Mesenchymal stem cell (in vitro differentiated cells and primary cell): ENCODE results near the gene TMPRSS13.

Experiments used
- DNase-seq: peaks from one replicate; pipeline ENCODE4 v3.0.0-alpha.2; 2013
- H2AFZ ChIP-seq: one replicate; pipeline ENCODE4 v1.6.1; 2013; ENCODE audit warnings: low read depth, mild to moderate bottlenecking, control low read depth, inconsistent platforms, low read length, moderate library complexity
- H2AK5ac ChIP-seq: 2 replicates; pipeline ENCODE4 v1.6.1; 2013; ENCODE audit warnings: low read length, moderate library complexity, mild to moderate bottlenecking, inconsistent platforms; ENCODE audit not compliant: severe bottlenecking
- H2BK120ac ChIP-seq: one replicate; pipeline ENCODE4 v1.6.1; 2013; ENCODE audit warnings: low read depth, mild to moderate bottlenecking, inconsistent platforms, low read length, moderate library complexity
- H2BK12ac ChIP-seq, 2 experiments: one replicate each; pipeline ENCODE4 v1.6.1; 2013; ENCODE audit warnings: inconsistent platforms in 2 of 2, low read length in 2 of 2, mild to moderate bottlenecking in 2 of 2, moderate library complexity in 2 of 2, control low read depth in 1 of 2
- H2BK15ac ChIP-seq: one replicate; pipeline ENCODE4 v1.6.1; 2013; ENCODE audit warnings: mild to moderate bottlenecking, low read depth, inconsistent platforms; ENCODE audit not compliant: poor library complexity, severe bottlenecking
- H2BK5ac ChIP-seq: 2 replicates; pipeline ENCODE4 v1.6.1; 2013; ENCODE audit warnings: low read depth, mild to moderate bottlenecking, low read length, control low read depth, inconsistent platforms; ENCODE audit not compliant: poor library complexity, severe bottlenecking
- H3K14ac ChIP-seq, 2 experiments: one replicate each; pipeline ENCODE4 v1.6.1; 2013; ENCODE audit warnings: inconsistent platforms in 2 of 2, low read length in 2 of 2, control low read depth in 1 of 2, mild to moderate bottlenecking in 1 of 2, moderate library complexity in 1 of 2
- H3K18ac ChIP-seq, 2 experiments: one replicate each; pipeline ENCODE4 v1.6.1; 2013; ENCODE audit warnings: inconsistent platforms in 2 of 2, low read length in 2 of 2, control low read depth in 1 of 2, low read depth in 1 of 2, mild to moderate bottlenecking in 1 of 2
- H3K23ac ChIP-seq, 2 experiments: one replicate each; pipeline ENCODE4 v1.6.1; 2013; ENCODE audit warnings: inconsistent platforms in 2 of 2, low read length in 2 of 2, mild to moderate bottlenecking in 2 of 2, moderate library complexity in 2 of 2, control low read depth in 1 of 2
- H3K27ac ChIP-seq: 2 replicates; pipeline ENCODE4 v1.5.1; 2013; ENCODE audit warnings: mild to moderate bottlenecking, moderate library complexity, low read length, control low read depth, inconsistent platforms; ENCODE audit not compliant: poor library complexity, severe bottlenecking
- H3K27me3 ChIP-seq, 2 experiments: 2 replicates each; pipeline versions ENCODE4 v1.6.1 to v1.7.0; 2013; ENCODE audit warnings: low read length in 2 of 2, mild to moderate bottlenecking in 2 of 2, moderate library complexity in 2 of 2, control low read depth in 1 of 2, inconsistent platforms in 1 of 2; ENCODE audit not compliant: control insufficient read depth in 1 of 2, insufficient read depth in 1 of 2
- H3K36me3 ChIP-seq, 2 experiments: 2 replicates each; pipeline versions ENCODE4 v1.6.1 to v1.7.0; 2013; ENCODE audit warnings: low read length in 2 of 2, control low read depth in 1 of 2, inconsistent platforms in 1 of 2, low read depth in 1 of 2, mild to moderate bottlenecking in 1 of 2; ENCODE audit not compliant: insufficient read depth in 2 of 2, control insufficient read depth in 1 of 2
- H3K4ac ChIP-seq, 2 experiments: one replicate each; pipeline ENCODE4 v1.6.1; 2013; ENCODE audit warnings: inconsistent platforms in 2 of 2, low read length in 2 of 2, mild to moderate bottlenecking in 2 of 2, moderate library complexity in 2 of 2, control low read depth in 1 of 2, low read depth in 1 of 2
- H3K4me1 ChIP-seq: 2 replicates; pipeline ENCODE4 v1.6.1; 2013; ENCODE audit warnings: low read depth, low read length, control low read depth; ENCODE audit not compliant: control insufficient read depth, insufficient read depth
- H3K4me2 ChIP-seq: 2 replicates; pipeline ENCODE4 v1.6.1; 2013; ENCODE audit warnings: low read length, mild to moderate bottlenecking, inconsistent platforms; ENCODE audit not compliant: poor library complexity, severe bottlenecking
- H3K4me3 ChIP-seq, 2 experiments: 2 replicates each; pipeline versions ENCODE4 v1.5.1 to v1.7.0; 2013; ENCODE audit warnings: low read length in 2 of 2, mild to moderate bottlenecking in 2 of 2, control low read depth in 1 of 2, low read depth in 1 of 2; ENCODE audit not compliant: insufficient read depth in 1 of 2
- H3K79me1 ChIP-seq: replicated peaks from 2 replicates; pipeline ENCODE4 v1.6.1; 2013; ENCODE audit warnings: mild to moderate bottlenecking, control low read depth, low read length, inconsistent platforms; ENCODE audit not compliant: poor library complexity, severe bottlenecking
- H3K9ac ChIP-seq: 2 replicates; pipeline ENCODE4 v1.7.0; 2013; ENCODE audit warnings: mild to moderate bottlenecking, low read length, moderate library complexity
- H3K9me3 ChIP-seq: 2 replicates; pipeline ENCODE4 v1.7.0; 2013; ENCODE audit warnings: mild to moderate bottlenecking, low read length; ENCODE audit not compliant: control insufficient read depth
- H4K8ac ChIP-seq: one replicate; pipeline ENCODE4 v1.6.1; 2013; ENCODE audit warnings: inconsistent platforms, mild to moderate bottlenecking, low read length, moderate library complexity
- H4K91ac ChIP-seq: one replicate; pipeline ENCODE4 v1.6.1; 2013; ENCODE audit warnings: mild to moderate bottlenecking, low read length, inconsistent platforms
- WGBS: methylation state at CpG from one replicate; pipeline ENCODE4 v1.1.7; 2013; ENCODE audit warnings: mixed read lengths; 5-methylcytosine and 5-hydroxymethylcytosine counted together

TMPRSS13 gene

DNA sequence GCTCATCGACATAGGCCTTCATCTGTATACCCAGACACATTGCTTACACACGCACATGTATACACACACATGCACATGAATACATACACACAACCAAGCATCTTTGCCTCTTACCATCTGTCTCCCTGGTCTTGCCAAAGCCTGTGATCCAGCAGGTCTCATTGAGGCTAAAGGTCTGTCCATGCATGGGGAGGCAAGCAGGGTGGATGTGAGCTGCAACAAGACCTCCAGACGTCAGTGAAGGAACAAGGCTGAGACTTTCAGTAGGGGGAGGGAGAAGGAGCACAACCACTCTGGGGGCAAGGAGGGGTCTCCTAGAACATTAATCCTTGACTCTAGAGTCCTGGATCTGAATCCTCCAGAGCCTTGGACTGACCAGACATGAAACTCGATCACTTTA, 23.7 kb downstream of the TMPRSS13 start:
- H3K9ac ChIP-seq, result no peak overlapping the region
- H3K79me1 ChIP-seq, result no peaks in the 10 kb centered on the region
- no peak overlapping the region for H3K27ac ChIP-seq
- no peaks in the 10 kb centered on the region for H3K36me3 ChIP-seq
- no peak overlapping the region for H2BK120ac ChIP-seq
- peak overlapping the region; percentile 4 to 24 for H3K18ac ChIP-seq
- no peak overlapping the region for H4K8ac ChIP-seq
- no peaks in the 10 kb centered on the region for H3K9me3 ChIP-seq
- H4K91ac ChIP-seq, result peak overlapping the region; percentile 3
- no peak overlapping the region for H3K4me3 ChIP-seq
- H2AFZ ChIP-seq, result no peak overlapping the region
- no peak for DNase-seq
- peaks cover 17% of the 10 kb centered on the region for H3K4me1 ChIP-seq
- H2BK12ac ChIP-seq, result peak overlapping the region; percentile 33 to 71
- H3K4me2 ChIP-seq, result no peak overlapping the region
- H3K23ac ChIP-seq, result no peak overlapping the region
- no peak overlapping the region for H2BK5ac ChIP-seq
- peak overlapping the region in 1 of 2 experiments; percentile 34 for H3K4ac ChIP-seq
- H2BK15ac ChIP-seq, result no peak overlapping the region
- H2AK5ac ChIP-seq, result peak overlapping the region; percentile 1
- peaks cover 0 to 3% of the 10 kb centered on the region in 2 experiments for H3K27me3 ChIP-seq
- H3K14ac ChIP-seq, result no peak overlapping the region
- WGBS, result 89% methylated on average over 4 of the region's 4 CpGs

DNA sequence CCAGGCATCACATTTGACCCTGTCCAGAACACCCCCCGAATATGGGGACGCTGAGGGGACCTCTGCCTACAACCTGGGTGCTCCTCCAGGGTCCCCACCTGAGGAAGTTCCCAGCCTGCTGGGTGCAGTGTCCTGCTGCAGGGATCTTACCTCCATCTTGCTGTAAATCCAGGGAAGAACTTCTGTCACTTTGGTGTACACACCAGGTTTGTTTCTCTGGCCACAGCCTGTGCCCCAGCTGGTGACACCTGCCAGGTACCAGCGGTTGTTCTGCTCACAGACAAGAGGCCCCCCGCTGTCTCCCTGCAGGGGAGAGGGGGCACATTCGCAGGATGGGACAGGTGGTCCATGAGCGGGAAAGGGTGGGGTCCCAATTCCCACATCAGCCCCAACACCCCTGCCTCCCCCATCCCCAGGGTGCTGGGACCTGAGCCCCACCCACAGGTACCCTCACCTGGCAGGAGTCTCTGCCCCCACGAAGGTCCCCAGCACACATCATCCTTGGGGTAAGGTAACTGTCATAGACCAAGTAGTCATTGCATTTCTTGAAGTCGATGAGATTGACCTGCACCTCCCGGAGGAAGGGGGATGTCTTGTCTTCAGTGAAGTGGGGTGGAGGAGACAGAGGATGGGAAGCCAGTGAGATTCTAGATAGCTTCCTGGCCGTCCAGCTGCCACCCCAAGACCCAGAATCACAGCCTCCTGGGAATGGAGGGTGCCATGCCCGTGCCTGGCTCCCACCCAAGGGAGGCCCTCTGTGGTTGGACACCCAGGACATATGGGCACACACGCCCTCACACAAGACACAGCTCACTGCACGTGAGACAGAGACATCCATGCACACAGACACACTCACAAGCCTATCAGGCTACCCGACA, 25.5 kb downstream of the TMPRSS13 start:
- Histone ChIP-seq H3K36me3 (no peaks in the 10 kb centered on the region), H2BK5ac (no peak overlapping the region), H2BK120ac (no peak overlapping the region), H2AFZ (no peak overlapping the region), H2AK5ac (peak overlapping the region; percentile 35), H2BK12ac (peak overlapping the region; percentile 31 to 97), H3K9ac (no peak overlapping the region), H3K23ac (no peak overlapping the region), H4K91ac (peak overlapping the region; percentile 67), H3K9me3 (no peaks in the 10 kb centered on the region), H3K4ac (peak overlapping the region in 1 of 2 experiments; percentile 11), H3K79me1 (no peaks in the 10 kb centered on the region), H2BK15ac (peak overlapping the region; percentile 44), H3K14ac (peak overlapping the region in 1 of 2 experiments; percentile 30), H3K4me3 (no peak overlapping the region), H3K4me2 (no peak overlapping the region), H3K27me3 (peaks cover 6 to 7% of the 10 kb centered on the region in 2 experiments), H3K18ac (peak overlapping the region in 1 of 2 experiments; percentile 75), H3K27ac (no peak overlapping the region), H3K4me1 (peaks cover 16% of the 10 kb centered on the region), H4K8ac (no peak overlapping the region)
- DNase-seq, result no peak
- 87% methylated on average over 11 of the region's 14 CpGs for WGBS

DNA sequence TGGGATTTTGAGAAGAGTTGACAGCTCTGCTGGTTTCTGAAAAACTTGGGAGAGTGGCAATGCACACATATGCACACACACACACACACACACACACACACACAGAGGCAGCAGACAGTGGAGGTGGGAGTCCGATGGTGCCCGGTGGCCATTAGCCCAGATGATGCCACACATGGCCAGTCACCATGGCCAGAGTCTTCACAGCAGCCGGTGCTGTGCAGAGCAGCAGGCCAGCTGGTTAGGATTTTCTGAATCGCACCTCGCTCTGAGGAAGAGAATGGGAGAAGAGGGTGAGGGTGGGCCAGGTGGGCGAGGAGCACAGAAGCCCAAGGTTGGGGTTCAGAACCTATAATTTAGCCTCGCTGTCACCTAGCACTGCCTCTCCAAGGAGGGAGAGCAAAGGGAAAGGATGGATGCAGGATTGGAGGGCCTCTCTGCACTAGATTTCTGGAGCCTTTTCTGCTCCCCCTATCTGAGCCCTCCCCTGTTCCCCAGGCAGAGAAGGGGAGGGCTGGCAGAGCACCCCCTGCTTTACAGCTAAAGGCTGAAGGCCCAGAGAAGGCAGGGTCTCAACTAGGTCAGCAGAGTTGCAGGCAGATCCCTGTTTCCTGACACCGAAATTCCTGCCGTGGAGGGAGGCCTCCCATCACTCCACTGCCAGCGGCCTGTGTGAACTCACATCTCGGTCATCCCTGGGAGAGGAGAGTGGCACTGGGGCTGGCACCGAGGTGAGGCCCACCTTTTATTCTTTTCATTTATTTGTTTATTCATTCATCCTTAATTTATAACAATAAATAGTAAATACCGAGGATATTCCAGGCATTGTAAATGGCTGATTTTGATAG, 27.0 kb downstream of the TMPRSS13 start:
- H3K79me1 ChIP-seq, result no peaks in the 10 kb centered on the region
- H3K4me2 ChIP-seq, result no peak overlapping the region
- H3K14ac ChIP-seq, result no peak overlapping the region
- H3K18ac ChIP-seq, result no peak overlapping the region
- H2AK5ac ChIP-seq, result no peak overlapping the region
- DNase-seq, result no peak
- no peak overlapping the region for H2BK5ac ChIP-seq
- peaks cover 13% of the 10 kb centered on the region for H3K4me1 ChIP-seq
- no peak overlapping the region for H3K4me3 ChIP-seq
- no peak overlapping the region for H2BK12ac ChIP-seq
- no peak overlapping the region for H2BK120ac ChIP-seq
- H3K9ac ChIP-seq, result no peak overlapping the region
- H3K4ac ChIP-seq, result no peak overlapping the region
- H4K8ac ChIP-seq, result no peak overlapping the region
- no peak overlapping the region for H2BK15ac ChIP-seq
- no peak overlapping the region for H3K27ac ChIP-seq
- H3K9me3 ChIP-seq, result no peaks in the 10 kb centered on the region
- H2AFZ ChIP-seq, result no peak overlapping the region
- WGBS, result 93% methylated on average over 12 of the region's 13 CpGs
- H3K36me3 ChIP-seq, result no peaks in the 10 kb centered on the region
- H4K91ac ChIP-seq, result no peak overlapping the region
- H3K27me3 ChIP-seq, result peaks cover 10 to 17% of the 10 kb centered on the region in 2 experiments
- no peak overlapping the region for H3K23ac ChIP-seq

DNA sequence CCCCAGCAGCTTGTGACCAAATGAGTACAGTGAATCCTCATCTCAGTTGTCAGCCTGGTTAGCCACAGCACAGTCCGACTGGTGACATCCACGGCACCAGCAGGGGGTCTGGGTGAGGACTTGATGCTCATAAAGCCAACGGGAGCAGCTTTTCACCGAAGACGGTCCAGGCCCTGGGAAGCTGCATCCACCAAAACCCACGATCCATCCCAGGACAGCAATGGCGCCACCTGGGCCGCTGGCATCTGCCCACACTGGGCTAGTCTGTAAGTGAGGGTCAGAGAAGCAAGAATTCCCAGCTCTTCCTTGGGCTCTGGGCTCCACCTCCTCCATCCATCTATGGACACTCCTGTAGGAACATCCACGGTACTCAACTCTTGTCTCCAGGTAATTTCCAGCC, 27.6 kb downstream of the TMPRSS13 start:
- Histone ChIP-seq H3K27me3 (peaks cover 16 to 17% of the 10 kb centered on the region in 2 experiments), H3K23ac (no peak overlapping the region), H3K4me3 (no peak overlapping the region), H2AFZ (no peak overlapping the region), H3K79me1 (no peaks in the 10 kb centered on the region), H2BK12ac (no peak overlapping the region), H4K8ac (no peak overlapping the region), H3K27ac (no peak overlapping the region), H2AK5ac (no peak overlapping the region), H3K4me1 (peaks cover 9% of the 10 kb centered on the region), H3K18ac (no peak overlapping the region), H3K14ac (no peak overlapping the region), H3K9ac (no peak overlapping the region), H3K9me3 (no peaks in the 10 kb centered on the region), H2BK15ac (no peak overlapping the region), H3K4ac (no peak overlapping the region), H3K4me2 (no peak overlapping the region), H3K36me3 (no peaks in the 10 kb centered on the region), H2BK120ac (no peak overlapping the region), H2BK5ac (no peak overlapping the region), H4K91ac (no peak overlapping the region)
- WGBS, result 95% methylated on average over 8 of the region's 9 CpGs
- DNase-seq, result no peak
